Cerebellar cortex (tissue), 1 donor: ENCODE results near the gene ACIN1.

Source experiments
- DNase-seq: peaks from one replicate; pipeline ENCODE4 v3.0.0-alpha.2; 2015; ENCODE audit warnings: low spot score

The ACIN1 gene

GRCh38 chr14:23080474-23080873 lies 14.5 kb downstream of the ACIN1 start:
- DNase-seq, result no peak

DNA sequence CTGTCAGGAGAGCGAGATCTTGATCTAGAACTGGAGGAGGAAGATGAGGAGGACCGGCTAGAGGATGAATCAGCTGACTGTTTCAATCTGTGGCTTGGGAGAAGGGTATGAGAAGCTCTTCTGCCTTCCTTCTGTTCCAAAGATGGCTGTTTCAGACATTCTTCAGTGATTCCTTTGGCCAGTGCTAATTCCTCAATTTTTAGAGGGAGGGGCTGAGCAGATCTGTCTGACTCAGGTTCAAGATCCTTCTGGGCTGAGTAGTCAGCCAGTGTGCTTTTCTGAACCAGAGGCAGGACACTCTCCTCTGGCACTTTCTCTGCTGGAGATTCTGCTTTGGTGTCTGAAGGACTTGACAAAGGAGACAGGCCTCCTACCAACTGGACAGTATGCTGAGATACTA lies 15.2 kb downstream of the ACIN1 start:
- no peak for DNase-seq

DNA sequence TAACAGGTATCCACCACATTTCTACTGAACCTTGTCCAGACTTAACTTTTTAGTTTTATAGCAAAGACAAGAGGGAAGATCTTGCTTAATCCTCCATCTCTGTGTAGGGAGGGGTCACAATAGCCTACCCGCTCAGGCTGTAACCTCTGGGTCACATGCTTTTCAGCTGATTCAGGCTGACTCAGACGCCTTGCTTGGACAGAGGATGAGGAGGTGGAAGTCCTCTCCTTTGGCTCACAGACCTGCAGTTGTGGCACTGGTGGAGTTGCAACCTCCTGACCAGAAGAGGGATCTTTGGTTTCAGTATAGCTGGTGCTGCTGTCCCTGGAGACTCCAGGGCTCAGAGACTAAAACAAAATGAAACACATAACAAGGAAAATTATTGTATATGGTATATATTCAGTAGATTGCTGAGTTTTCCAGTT lies 16.2 kb downstream of the ACIN1 start:
- DNase-seq, result no peak

- no peak for DNase-seq
Measured at GRCh38 chr14:23077962-23078361, 17.0 kb downstream of the ACIN1 start.

GRCh38 chr14:23076785-23077408 lies 18.0 kb downstream of the ACIN1 start:
- DNase-seq, result no peak

DNA sequence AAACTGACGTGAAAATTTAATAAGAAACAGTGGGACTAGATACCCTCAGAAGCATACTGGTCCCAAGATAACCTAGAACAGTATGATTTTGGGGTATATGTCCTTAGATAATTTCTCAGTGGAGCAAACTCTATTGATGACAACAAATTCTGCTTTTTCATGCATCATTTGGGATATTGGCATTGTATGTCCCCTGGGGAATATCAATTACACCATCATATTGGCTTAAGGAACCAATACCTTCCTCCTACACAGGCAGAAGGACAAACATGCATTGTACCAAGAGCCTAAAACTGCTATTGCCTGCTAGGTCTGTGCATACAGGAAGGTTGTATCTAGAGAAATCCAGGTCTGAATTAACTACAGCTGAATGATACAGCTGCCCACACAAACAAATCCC lies 20.0 kb downstream of the ACIN1 start:
- no peak for DNase-seq

DNA sequence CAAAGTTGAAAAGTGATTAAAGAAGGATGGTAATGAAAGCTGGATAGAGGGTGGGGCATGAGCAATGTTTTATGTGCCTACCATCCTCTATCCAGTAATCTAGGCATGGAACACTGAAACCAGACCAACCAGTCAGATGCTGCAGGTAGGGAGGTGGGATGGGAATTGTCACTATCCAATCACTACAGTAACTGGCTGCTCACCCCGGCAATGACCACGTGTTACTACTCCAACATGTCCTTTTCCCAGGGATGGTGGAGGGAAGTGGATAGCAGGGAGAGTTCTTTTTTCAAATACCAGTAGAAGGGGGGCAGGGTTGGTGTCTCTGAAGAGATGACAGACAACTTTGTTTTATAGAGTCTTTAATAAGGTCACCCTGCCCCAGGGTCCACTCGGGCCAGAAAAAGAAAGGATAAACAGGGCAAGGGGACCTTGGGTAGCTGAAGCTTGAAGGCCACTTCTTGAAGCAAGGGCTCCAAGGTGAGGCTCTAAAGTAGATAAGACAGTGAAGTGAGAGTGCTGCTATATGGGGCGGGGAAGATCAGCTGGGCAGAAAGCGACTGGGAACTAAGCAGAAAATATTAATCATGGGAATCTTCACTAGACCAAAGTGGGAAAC lies 22.9 kb downstream of the ACIN1 start:
- no peak for DNase-seq

- peak; percentile 92 for DNase-seq
Measured at GRCh38 chr14:23071244-23071920, 23.6 kb downstream of the ACIN1 start.

GRCh38 chr14:23070262-23071129 lies 24.4 kb downstream of the ACIN1 start:
- DNase-seq, result no peak

GRCh38 chr14:23069413-23069806 lies 25.5 kb downstream of the ACIN1 start:
- no peak for DNase-seq

DNA sequence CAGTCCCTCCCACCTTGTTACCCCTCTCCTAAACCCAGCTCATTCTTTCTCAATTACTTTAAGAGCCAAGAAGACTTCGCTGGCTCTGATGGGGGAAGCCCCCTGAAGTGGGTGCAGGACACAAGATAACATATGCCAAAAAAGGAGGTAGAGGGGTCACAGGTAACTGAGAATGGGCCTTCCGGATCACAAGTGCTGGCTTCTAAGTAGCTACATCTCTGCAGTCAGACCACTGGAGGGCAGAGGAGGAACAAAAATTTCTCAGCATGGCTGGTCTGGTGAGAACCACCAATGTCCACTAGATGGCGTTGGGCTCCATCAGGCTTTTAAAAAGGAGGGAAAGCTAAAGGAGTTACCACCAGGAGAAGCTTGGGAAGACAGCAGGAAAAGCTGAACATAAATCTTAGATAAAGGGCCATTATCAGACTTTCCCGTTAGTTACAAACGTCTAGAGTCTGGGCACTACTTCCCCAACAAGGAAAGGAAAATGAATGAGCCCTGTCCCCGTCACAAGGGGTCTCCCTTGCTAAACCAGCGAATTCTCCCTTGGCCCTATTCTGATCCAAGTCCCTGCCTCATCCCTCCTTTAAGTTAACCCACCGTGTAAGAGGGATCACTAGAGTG lies 26.0 kb downstream of the ACIN1 start:
- peak; percentile 96 for DNase-seq

GRCh38 chr14:23067847-23068788 lies 26.8 kb downstream of the ACIN1 start:
- DNase-seq, result no peak

DNA sequence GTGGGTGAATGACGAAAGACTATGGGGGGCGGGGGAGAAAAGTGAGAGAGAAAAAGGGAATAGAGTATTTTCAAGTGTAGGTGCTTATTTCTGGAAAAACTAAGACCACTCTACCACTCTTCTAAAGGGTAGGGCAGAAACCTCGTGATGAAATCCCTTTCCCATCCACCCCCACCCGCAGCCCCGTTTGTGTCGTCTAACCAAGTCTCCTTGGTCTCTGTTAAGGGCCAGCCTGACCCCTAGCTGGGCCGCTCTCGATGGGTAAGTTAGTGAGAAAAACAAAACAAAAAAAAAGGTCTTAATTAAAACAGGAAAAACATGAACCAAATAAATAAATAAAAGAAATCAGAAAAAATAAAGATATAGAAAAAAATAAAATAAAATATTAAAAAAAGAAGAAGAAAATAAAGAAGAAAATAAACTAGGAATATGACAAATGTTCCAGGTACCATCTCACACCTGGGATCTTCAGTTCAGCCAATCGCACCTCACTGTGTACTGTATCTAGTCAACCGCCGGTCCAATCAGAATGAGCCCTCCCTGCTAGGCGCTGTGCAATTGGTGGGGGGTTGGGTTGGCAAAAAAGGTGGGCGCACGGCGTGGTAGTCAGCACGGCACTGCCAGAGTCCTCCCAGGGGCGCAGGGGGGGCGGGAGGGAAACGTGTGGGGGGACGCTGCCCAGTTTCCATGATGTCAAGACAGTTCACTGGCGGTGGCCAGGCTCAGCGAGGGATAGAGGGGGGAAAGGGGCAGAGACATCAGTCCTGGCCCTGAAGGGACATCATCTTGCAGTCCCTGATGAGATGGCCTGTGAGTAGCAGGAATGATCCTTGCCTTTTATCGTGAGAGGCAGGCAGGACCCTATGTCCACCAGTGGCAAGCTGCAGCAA lies 27.8 kb downstream of the ACIN1 start:
- no peak for DNase-seq

DNA sequence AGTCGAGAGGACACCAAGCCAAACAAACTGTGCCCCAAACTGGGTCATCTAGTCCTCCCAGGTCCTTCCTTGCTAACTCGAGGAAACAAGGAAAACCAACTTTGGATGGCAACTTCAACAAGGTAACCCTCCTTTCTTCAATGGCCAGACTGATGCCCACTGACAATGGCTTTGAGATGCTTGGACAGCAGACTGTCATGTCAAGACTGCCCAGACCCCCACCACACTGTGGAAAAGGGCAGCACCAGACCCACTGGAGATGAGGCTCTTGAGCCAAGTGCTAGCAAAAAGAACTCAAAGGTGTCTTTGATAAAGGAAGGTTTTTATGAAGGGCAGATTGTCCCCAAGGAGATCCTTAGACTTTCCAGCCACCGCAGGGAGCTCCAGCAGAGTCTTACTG lies 28.6 kb downstream of the ACIN1 start:
- DNase-seq, result no peak

- DNase-seq, result no peak
Measured at GRCh38 chr14:23063601-23064000, 31.3 kb downstream of the ACIN1 start.

GRCh38 chr14:23062002-23062401 lies 32.9 kb downstream of the ACIN1 start:
- DNase-seq, result no peak

DNA sequence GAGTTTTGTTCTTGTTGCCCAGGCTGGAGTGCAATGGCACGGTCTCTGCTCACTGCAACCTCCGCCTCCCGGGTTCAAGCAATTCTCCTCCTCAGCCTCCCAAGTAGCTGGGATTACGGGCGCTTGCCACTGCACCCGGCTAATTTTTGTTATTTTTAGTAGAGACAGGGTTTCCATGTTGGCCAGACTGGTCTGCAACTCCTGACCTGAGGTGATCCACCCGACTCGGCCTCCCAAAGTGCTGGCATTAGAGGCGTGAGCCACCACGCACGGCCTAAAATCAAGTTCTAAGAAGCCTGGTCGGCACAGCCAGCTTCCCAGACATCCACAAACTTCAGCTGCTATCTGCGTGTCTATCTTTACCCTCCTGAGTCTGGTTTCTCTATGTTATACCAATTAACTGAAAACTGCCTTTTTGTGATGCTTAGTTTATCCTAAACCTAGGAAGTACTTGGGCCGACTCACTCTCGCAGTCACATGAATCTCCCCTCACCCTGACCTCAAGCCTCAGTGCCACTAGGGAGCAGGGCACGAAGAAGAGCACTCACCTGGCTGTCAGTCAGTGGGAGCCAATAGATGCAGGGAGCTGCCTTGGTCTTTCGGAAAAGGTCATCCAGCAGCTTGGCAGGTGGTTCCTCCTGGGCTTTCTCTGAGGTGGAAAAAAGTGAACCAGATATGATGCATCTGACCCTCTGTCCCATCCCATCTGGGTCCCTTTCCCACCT lies 34.2 kb downstream of the ACIN1 start:
- DNase-seq, result no peak

DNA sequence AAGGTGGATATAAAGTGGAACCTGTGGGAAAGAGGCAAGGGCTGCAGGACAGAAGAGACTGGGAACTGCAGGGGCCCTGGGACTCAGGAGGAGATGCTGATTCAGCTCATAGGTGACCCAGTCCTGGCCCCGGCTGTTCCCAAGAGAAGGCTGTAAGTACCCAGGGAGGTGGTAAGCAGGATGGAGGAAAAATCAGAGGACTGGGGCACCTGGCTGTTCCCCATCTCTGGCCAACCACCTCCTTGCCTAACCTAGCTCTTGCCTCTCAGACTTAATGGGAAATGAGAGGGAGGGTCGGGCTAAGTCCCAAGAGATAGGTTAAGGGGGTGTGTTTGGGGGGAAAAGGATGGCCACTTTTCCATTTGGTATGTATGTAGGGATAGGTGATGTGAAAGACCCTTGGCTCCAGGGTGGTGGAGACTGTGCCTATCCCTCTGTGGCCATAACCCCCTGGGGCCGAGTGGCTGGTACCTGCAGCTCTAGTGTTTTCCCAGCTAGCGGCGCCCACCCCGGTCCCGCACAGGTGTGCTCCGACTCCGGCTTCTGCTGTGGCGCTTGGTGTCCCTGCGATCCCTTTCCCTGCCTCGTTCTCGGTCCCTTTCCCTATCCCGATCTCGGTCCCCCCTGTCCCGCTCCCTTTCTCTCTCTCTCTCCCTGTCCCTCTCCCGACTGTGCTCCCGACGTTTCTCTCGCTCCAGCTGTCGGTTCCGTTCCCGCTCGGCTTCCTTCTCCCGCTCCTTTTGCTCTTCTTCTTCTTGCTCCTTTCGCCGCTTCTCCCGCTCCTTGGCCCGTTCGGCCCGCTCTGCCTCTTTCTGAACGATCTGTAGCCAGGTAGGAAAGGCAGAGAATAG lies 36.1 kb downstream of the ACIN1 start:
- DNase-seq, result peak; percentile 67
